HG03342 (cell line): ENCODE data around the gene SERPINB10.
A peak's percentile ranks its signal among the peaks of the same experiment; 100 is the strongest.

Experiments used
- ATAC-seq: cut with Tn5 transposase; IDR thresholded peaks from one replicate; pipeline ENCODE4 v1.9.1; 2021; ENCODE audit warnings: mild to moderate bottlenecking, moderate library complexity; ENCODE audit not compliant: unreplicated experiment

SERPINB10 gene, protein sequence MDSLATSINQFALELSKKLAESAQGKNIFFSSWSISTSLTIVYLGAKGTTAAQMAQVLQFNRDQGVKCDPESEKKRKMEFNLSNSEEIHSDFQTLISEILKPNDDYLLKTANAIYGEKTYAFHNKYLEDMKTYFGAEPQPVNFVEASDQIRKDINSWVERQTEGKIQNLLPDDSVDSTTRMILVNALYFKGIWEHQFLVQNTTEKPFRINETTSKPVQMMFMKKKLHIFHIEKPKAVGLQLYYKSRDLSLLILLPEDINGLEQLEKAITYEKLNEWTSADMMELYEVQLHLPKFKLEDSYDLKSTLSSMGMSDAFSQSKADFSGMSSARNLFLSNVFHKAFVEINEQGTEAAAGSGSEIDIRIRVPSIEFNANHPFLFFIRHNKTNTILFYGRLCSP

DNA sequence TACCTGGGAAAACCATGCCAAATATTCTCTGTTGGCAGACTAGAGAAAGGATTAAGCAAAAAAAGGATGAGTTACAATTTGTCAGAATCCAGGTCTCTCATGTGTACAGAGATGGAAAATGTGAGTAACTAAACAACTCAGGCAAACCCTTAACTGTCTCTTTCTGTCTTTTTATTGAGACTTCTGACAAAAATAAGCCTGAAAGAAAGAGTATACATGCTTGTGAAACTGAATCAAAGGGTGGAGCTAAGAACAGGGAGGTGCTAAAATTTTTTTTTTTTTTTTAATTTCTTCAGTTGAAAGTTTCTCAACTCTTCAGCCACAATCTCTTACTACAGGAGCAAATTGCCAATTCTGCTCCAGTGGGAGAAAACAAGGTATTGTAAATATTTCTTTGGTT, at the start of gene SERPINB10:
SERPINB10 (plus strand) TSS at position 295 of the 400 bp plus-strand sequence. CDS start 7,553 bp downstream, outside the sequence.
- ATAC-seq: peak; percentile 49

DNA sequence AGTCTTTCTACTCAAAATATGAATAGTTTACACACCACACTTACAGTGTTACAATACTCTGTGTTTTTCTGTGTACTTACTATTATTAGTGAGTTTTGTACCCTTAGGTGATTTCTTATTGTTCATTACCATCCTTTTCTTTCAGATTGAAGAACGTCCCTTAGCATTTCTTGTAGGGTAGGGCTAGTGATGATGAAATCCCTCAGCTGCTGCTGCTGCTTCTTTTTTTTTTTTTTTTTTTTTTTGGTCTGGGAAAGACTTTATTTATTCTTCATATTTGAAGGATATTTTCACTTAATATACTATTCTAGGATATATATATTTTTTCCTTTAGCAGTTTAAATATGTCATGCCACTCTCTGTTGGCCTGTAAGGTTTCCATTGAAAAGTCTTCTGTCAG, 49.3 kb upstream of the SERPINB10 start:
- ATAC-seq: no peak

DNA sequence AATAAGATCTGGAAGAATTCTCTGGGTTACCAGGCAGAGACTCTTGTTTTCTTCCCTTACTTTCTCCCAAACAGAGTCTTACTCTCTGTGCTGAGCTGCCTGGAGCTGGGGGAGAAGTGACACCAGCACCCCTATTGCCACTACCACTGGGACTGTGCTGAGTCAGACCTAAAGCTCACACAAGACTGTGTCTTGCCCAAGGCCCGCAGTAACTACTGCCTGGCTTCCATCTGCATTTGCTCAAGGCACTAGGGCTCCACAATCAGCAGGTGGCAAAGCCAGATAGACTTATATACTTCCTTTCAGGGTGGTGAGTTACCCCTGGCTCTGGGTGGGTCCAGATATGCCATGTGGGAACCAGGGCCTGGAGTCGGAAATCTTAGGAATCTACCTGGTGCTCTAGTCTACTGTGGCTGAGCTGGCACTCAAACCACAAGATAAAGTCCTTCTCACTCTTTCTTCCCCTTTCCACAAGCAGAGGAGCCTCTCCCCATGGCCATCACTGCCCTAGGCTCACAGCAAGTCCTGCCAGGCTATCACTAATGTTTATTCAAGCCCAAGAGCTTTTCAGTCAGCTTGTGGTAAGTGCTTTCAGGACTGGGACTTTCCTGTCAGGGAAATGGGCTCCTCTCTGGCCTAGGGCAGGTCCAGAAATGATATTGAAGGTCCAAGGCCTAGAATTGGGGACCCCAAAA, 47.8 kb upstream of the SERPINB10 start:
- ATAC-seq: no peak

DNA sequence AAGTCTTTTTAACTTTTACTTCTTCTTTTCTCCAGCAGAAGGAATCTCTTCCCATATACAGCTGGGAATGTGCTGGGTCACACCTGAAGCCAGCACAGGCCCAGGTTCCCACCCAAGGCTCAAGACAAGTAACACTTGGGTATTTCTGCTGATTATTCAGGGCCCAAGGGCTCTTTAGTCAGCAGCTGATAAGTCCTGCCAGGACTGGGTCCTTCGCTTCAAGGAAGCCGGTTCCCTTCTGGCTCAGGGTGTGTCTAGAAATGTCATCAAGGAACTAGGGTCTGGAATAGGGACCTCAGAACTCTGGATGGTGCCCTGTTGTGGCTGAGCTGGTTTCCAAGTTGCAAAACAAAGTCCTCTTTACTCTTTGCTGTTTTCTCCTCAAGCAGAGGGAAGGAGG, 47.2 kb upstream of the SERPINB10 start:
- no peak for ATAC-seq

DNA sequence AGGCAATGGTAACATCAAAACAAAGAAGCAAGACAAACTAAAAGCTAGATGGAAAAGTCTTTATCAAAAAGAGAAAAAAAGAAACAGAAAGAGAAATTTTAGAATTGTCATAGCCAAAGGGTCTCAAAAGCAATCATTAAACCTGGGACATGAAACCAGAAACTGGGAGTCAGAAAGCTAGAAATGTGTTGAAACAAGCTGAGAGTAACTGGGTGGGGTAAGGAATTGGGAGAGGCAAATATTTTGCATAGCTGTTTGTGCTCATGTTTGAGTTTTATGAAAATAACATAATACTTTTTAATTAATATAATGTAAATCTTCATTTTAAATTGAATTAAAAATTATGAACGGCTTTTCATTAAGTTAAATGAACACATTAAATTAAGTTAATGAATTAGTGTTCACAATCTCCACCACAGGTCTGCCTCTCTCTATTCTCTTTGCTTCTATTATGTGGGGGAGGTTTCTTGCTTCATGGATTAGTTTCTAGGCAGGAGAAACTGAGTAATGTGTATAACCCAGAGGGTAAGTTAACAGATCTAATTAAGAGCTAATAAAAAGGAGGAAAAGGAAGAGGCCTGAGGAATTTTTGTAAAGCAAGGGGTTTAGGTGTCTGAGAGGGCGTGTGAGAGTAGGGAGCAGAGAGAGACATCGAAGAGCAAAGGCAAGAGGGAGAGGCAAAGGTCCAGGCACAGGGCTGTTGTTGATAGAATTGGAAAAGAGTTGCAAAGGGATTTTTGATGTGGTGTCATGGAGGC, 40.2 kb upstream of the SERPINB10 start:
- no peak for ATAC-seq

DNA sequence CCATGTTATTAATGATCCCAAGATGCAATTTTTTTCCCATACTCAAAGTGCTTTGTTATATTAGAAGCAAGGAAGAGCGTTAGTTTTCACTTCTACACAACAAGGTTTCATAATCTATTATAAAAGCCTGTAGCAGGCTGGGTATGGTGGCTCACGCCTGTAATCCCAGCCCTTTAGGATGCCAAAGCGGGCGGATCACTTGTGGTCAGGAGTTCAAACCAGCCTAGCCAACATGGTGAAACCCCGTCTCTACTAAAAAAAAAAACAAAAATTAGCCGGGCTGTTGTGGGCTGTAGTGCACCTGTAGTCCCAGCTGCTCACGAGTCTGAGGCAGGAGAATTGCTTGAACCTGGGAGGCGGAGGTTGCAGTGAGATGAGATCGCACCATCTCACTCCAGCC, 39.2 kb upstream of the SERPINB10 start:
- ATAC-seq: no peak

DNA sequence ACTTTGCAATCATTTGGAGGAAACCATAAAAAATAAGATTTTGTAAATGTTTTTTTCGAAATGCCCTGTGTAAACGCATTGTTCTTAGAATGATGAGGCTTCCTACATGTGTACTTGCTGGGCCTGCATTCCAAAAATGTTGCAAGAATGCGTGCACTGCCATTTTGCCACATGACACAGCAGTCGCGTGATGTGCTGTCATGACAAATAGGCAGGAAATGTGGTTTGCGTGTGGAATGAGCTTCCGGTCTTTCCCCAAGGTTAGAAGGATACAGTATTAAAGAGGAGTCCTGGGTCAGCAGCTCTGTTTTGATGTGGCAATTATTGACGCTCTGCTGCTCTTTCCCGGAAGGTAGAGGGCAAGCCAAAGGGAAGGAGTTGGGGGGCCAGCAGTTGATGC, 38.4 kb upstream of the SERPINB10 start:
- ATAC-seq: no peak

DNA sequence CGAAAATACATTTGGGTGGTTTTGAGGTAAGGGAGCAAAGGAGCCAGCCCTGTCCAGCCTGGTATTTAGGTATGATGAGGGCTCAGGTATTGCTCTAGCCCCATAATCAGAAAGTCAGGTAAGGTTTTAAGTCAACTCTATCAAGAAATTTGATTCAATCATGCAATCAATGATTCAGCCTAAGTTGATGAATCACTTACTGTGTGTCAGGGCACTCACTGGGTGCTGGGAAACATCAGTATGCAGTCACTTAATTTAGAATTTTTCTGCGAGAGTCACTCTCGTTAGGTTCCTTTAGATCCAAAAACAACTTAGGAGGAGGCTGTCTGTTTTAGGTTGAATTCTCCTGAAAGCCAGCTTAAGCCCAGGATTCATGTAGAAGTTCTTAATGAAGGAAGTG, 37.9 kb upstream of the SERPINB10 start:
- no peak for ATAC-seq

DNA sequence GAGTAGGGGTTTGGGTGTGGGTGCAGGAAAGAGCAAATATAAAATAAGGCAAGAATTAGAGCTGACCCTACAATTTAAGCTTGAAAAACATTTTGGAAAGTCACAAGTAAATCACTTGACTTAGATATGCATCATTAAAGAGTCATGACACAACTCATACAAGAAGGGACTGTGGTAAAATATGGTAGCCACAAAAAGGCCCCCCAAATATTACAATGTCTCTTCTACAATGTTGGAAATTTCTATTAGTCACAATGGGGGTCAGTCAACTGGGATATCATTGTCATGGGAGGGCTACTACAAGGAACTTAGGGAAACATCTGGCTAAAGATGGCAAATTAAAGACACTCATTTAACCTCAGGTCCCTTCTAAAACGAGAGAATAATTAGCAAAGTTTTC, 35.9 kb upstream of the SERPINB10 start:
- no peak for ATAC-seq

DNA sequence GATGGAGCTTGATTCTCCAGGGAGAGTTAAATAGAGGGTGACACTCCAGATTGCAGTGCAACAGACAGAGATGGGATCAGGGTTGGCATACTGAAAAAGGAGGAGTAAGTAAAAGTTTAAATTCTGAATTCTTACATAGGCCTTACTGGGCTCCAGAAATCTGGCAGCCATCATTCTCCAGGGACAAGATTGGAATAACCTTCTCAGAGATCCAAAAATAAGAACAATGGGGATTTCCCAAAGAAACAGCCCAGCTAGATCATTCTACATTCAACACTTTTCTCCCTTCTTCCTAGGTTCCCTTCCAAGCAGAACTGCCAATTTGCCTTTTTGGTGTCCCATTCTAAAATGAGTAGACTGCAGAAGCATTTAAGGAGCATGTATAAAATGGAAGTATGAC, 35.2 kb upstream of the SERPINB10 start:
- no peak for ATAC-seq

DNA sequence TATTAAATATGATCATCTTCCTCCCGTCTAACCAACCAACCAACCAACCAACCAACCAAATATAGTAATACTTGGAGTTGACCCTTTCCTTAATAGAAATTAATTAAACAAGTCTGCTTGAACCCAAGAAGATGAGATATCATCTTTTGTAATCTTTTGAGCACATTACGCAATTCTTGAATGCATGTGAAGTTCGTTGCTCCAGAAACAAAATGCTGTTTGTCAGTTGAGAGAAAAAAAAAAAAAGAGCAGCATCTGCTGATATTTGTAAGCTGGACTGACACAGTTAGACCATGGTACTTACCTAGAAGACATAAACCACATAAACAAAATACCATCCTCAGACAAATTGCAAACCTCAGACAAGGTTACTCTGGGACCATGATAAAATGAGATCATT, 29.4 kb upstream of the SERPINB10 start:
- ATAC-seq: no peak

DNA sequence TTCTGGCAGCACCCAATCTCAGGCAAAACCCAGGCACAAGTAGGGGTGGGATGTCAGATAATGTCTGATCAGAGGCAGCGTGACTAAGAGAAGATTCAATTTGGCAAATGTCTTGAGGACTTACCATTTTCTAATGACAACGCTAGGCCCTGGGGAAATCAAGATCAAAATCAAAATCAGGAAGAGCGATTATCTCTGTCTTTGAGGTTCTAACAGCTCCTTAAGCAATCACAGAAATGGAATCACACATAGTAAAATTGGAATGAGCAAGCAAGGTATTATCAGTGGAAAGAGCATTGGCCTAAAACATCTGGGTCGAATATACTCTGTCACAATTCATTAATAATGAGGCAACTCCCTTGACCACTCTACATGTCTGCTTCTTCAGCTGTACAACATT, 28.8 kb upstream of the SERPINB10 start:
- ATAC-seq: no peak

DNA sequence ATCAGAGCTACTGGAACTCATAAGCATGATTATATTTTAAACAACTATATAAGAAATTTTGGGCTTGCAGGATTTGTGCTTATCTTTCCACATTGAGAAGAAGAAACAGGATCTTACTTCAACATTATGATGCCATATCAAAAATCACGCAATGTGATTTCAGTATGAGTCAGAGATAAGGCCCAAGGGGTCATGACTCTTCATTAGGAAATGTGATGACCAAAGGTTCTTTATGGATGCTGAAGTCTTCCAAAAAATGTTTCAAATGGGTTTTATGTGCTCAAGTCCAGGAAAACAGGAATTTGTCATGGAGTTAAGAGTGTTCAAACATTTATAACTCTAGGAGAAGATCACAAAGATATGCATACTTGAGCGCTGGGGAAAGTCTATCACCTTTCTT, 28.0 kb upstream of the SERPINB10 start:
- no peak for ATAC-seq

DNA sequence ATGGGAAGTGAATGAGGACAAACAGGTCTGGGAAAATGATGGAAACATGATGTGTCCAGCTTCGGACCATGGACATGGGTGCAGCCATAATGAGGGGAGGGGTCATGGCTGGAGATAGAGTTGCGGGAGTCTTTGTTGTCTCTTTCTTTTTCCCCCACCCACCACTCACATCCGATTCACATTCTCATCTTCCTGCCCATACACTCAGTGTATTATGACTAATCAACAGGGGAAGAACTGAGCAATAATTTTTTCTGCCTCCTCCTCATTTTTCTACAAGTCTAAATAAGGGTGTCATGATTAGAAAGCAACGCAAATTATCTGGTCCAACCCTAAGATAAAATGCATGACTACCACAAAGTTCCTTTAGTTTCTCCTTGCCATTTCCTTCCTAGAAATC, 25.9 kb upstream of the SERPINB10 start:
- no peak for ATAC-seq

DNA sequence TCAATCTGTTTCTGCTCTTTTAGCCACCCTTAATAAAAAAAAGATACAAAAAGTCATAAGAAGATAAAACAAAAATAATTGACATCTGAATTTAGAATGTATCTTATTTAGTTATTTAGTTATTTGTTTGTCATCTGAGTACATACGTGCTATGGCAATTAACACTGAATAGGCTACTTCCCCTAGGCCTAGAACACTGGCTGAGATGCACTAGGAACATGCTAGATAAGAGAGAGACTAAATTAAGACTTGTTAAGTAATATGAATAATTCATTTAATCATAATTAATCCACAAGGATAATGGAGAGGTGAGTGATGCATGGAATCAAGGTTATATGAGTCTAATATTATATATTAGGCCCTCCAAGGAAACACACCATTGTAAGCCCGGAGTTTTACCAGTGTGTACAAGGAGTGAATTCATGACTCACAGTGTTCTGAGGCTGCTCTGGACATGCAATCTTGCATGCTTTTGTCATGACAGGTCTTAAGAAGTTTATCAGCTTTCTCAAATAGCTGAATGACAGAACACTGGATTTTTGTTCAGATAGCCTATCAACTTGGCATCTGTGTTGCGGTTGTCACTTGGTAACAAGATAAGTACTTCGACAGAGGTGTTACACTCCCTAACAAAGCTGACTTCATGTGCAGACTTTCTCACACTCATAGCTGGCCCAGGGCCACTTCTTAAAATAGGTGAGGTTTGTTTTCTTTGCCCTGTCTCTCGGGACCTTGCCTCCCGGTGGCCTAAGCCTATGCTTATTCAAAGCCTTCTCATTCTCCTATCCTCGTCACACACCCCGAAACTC, 25.2 kb upstream of the SERPINB10 start:
- no peak for ATAC-seq

DNA sequence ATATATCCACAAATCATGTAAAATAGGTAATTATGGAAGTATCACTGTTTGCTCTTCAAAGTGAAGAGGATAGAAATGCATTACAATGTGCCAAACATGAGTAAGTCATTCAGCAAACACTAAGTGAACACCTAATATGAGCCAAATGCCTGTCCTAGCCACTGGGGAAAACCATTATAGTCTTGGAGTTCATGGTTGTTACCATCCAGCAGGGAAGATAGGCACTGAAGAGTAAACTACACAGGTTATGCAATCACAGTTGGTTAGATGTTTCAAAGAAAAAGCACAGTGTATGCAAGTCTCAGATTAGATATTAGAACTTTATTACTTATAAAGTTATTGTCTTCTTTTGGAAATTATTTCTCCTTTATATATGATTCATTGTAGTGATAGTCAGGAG, 24.1 kb upstream of the SERPINB10 start:
- ATAC-seq: no peak

DNA sequence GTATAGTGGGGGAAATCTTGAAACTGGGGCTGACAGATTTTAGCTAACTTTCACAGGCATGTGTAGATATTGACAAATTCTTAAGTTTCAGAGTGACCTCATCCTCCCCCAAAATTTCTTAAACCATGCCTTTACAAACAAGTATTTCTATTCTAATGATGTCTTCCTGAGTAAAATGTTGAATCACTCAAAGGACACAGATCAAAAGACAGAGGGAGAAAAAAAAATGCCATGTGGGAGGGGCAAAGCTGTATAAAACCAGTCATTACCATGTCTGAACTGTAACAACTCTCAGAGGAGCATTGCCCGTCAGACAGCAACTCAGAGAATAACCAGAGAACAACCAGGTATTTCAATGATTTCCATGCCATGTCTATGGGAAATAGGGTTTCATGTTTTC, 20.3 kb upstream of the SERPINB10 start, which contains the start of gene SERPINB2:
SERPINB2 (plus strand) TSS at position 282 of the 400 bp plus-strand sequence. CDS start 3,740 bp downstream, outside the sequence.
- ATAC-seq: no peak

DNA sequence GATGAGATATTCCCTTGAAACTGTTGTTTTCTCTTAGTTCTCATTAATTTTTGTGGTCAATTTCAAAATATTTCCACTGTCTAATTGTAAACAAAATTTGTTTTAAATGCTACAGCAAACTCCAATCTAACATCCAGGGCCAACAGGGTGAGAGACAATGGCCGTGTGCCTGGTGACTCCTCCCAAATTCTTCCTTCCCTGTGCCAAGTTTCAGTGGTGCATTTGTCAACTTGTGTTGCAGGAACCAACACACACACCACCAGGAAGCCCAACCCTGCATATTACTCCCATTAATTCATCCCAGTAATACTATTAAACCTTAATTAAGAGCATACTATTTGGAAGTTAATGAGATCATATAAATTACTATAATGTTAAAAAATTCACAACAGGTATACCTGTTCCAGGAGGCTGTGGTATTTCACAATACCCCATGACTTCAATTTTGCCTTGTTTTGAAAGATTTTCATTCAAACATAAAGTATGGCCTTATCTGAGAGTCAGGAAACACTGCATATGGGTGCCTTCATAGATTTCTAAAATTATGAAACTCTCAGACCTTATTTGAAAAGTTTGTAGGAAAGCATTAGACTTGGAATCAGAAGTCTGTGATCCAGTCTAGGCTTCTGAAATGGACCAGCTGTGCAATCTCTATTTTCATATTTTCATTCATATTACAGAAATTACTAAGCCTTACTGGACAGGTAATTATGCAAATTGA, 19.1 kb upstream of the SERPINB10 start:
- ATAC-seq: no peak

DNA sequence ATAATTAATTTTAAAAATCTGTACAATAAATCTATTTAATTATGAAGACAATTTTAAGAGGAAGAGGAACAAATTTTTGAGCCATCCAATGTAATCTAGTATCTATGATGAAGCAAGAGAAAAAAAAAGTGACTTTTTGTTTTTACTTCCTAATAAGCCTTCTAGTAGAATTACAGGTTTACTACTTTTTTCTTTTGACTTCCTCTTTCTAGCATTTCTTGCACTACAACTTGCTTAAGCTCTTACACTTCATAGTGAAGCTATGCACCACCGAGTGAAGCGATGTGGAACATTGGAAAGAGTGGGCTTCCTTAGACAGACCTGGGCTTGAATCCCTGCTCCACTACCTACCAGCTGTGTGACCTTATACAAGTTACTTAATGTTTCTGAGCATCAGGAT, 18.1 kb upstream of the SERPINB10 start:
- no peak for ATAC-seq
